Stimulated activated naive CD8-positive, alpha-beta T cell treated with anti-CD3 and anti-CD28 coated beads, Interleukin-15, Interleukin-2, amounts not matched to agents 100 ng/mL and 50 ng/mL, for 24 hours (primary cell): ENCODE data around the gene TAS2R5.
"Not testable (repeated sequence)": the region's sequence is repeated elsewhere in the genome, so short reads cannot be mapped to it uniquely, and the experiment has no call there.

ENCODE experiments used
- H3K27ac Mint-ChIP-seq: one replicate; pipeline ENCODE4 v1.8.0; 2021; ENCODE audit warnings: mild to moderate bottlenecking, mixed read lengths
- H3K27me3 Mint-ChIP-seq: one replicate; pipeline ENCODE4 v1.8.0; 2021; ENCODE audit warnings: mixed read lengths
- H3K36me3 Mint-ChIP-seq: one replicate; pipeline ENCODE4 v1.8.0; 2021; ENCODE audit warnings: low read depth, mixed read lengths
- H3K4me1 Mint-ChIP-seq: one replicate; pipeline ENCODE4 v1.8.0; 2021; ENCODE audit warnings: low read depth, mixed read lengths
- H3K4me3 Mint-ChIP-seq: one replicate; pipeline ENCODE4 v1.8.0; 2021; ENCODE audit warnings: mild to moderate bottlenecking, mixed read lengths
- H3K9me3 Mint-ChIP-seq: one replicate; pipeline ENCODE4 v1.8.0; 2021; ENCODE audit warnings: mixed read lengths

Gene TAS2R5, protein sequence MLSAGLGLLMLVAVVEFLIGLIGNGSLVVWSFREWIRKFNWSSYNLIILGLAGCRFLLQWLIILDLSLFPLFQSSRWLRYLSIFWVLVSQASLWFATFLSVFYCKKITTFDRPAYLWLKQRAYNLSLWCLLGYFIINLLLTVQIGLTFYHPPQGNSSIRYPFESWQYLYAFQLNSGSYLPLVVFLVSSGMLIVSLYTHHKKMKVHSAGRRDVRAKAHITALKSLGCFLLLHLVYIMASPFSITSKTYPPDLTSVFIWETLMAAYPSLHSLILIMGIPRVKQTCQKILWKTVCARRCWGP

GRCh38 chr7:141789917-141790316, at the start of gene TAS2R5:
Gene TAS2R5 (plus strand): TSS chr7:141790217. CDS start chr7:141790362, 145 bp downstream.
- Mint-ChIP-seq H3K27ac (no peak within 1 kb of the TSS), H3K27me3 (no peaks in the 10 kb centered on the region)

GRCh38 chr7:141742229-141742628, 47.8 kb upstream of the TAS2R5 start:
- Mint-ChIP-seq H3K9me3 (no peaks in the 10 kb centered on the region), H3K27ac (peak overlapping the region; percentile 42), H3K27me3 (no peaks in the 10 kb centered on the region), H3K4me1 (peaks cover 55% of the 10 kb centered on the region), H3K4me3 (peak overlapping the region; percentile 14), H3K36me3 (peaks cover 79% of the 10 kb centered on the region)

More at GRCh38 chr7:141789917-141790316, at the start of gene TAS2R5:
- Mint-ChIP-seq H3K4me3 (no peak within 1 kb of the TSS), H3K9me3 (no peaks in the 10 kb centered on the region), H3K4me1 (no peaks in the 10 kb centered on the region), H3K36me3 (peaks cover 22% of the 10 kb centered on the region)

- H3K4me3 Mint-ChIP-seq: no peak overlapping the region
- H3K27ac Mint-ChIP-seq: no peak overlapping the region
- H3K27me3 Mint-ChIP-seq: no peaks in the 10 kb centered on the region
- H3K4me1 Mint-ChIP-seq: peaks cover 40% of the 10 kb centered on the region
- no peaks in the 10 kb centered on the region for H3K9me3 Mint-ChIP-seq
- H3K36me3 Mint-ChIP-seq: peaks cover 86% of the 10 kb centered on the region
Measured at GRCh38 chr7:141744131-141744530, 45.9 kb upstream of the TAS2R5 start.

- Mint-ChIP-seq H3K4me3 (no peak overlapping the region), H3K9me3 (peaks cover 22% of the 10 kb centered on the region), H3K36me3 (peaks cover 90% of the 10 kb centered on the region), H3K4me1 (peaks cover 1% of the 10 kb centered on the region), H3K27me3 (no peaks in the 10 kb centered on the region), H3K27ac (no peak overlapping the region)
Measured at GRCh38 chr7:141748396-141748795, 41.6 kb upstream of the TAS2R5 start.

DNA sequence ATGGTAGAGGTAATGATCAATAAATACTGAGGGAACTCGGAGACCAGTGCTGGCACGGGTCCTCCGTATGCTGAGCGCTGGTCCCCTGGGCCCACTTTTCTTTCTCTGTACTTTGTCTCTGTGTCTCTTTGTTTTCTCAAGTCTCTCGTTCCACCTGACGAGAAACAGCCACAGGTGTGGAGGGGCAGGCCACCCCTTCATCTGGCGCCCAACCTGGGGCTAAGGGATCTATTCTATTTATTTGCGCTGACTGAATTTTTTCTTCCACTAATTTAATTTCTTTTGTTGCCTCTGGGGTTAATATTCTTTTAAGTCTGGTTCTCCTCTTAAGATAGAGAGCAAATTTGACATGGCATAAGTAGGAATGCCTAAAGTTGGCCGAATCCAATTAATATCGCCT, 38.1 kb upstream of the TAS2R5 start:
- not testable (repeated sequence) for H3K27ac Mint-ChIP-seq, H3K4me1 Mint-ChIP-seq, H3K4me3 Mint-ChIP-seq, H3K27me3 Mint-ChIP-seq
- H3K9me3 Mint-ChIP-seq: peaks cover 22% of the 10 kb centered on the region
- peaks cover 90% of the 10 kb centered on the region for H3K36me3 Mint-ChIP-seq

- peaks cover 97% of the 10 kb centered on the region for H3K36me3 Mint-ChIP-seq
- no peak overlapping the region for H3K27ac Mint-ChIP-seq
- H3K4me1 Mint-ChIP-seq: no peaks in the 10 kb centered on the region
Measured at GRCh38 chr7:141752634-141753033, 37.4 kb upstream of the TAS2R5 start.

DNA sequence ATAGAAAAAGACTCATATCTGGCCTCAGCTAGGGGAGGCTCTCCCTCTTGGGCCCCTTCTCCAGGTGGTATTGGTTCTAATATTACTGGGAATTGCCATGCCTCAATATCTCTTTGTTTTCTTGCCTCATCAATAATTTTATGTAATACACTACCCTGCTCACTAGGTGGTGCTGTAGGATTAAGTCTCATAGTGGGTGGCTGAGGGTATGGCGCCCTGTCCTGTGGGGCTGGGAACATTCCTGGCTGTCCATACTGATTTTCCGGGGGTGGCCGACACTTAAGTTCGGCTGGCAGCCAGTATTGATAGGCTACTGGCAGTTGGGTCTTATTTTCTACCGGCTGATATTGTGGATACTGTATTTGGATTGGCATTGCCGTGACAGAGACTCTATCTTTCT, 35.1 kb upstream of the TAS2R5 start:
- Mint-ChIP-seq H3K4me1 (no peaks in the 10 kb centered on the region), H3K4me3 (no peak overlapping the region), H3K27ac (no peak overlapping the region), H3K9me3 (peaks cover 20% of the 10 kb centered on the region), H3K36me3 (peaks cover 96% of the 10 kb centered on the region), H3K27me3 (no peaks in the 10 kb centered on the region)

More at GRCh38 chr7:141752634-141753033, 37.4 kb upstream of the TAS2R5 start:
- Mint-ChIP-seq H3K4me3 (no peak overlapping the region), H3K27me3 (no peaks in the 10 kb centered on the region), H3K9me3 (peaks cover 22% of the 10 kb centered on the region)

DNA sequence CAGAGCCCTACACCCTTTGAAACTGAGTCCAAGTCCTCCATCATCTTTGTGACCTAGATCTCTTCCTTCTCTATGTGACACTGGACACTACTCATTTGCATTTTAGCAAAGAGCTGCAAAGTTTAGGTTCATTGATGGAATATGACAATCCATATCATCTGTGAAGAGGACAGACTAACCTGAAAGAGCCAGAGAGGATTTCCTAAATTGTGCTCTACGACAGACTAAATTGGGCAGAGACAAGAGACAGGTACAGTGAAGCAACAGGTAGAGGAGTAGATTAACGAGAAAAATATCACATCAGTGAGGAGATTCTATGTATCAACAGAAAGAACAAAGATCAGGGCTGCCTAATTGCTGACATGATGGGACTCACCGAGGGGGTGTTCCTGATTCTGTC, 26.2 kb upstream of the TAS2R5 start, which contains the start of gene TAS2R3:
Gene TAS2R3 (plus strand): TSS at position 301 of the 400 bp plus-strand sequence. CDS start 62 bp downstream, at position 363.
- H3K4me1 Mint-ChIP-seq: no peaks in the 10 kb centered on the region
- no peak within 1 kb of the TSS for H3K4me3 Mint-ChIP-seq
- H3K9me3 Mint-ChIP-seq: no peaks in the 10 kb centered on the region
- H3K36me3 Mint-ChIP-seq: peaks cover 69% of the 10 kb centered on the region
- no peaks in the 10 kb centered on the region for H3K27me3 Mint-ChIP-seq
- H3K27ac Mint-ChIP-seq: no peak within 1 kb of the TSS

GRCh38 chr7:141770083-141770583, 19.9 kb upstream of the TAS2R5 start:
- not testable (repeated sequence) for H3K27ac Mint-ChIP-seq, H3K4me1 Mint-ChIP-seq, H3K27me3 Mint-ChIP-seq, H3K4me3 Mint-ChIP-seq, H3K9me3 Mint-ChIP-seq
- peaks cover 53% of the 10 kb centered on the region for H3K36me3 Mint-ChIP-seq

DNA sequence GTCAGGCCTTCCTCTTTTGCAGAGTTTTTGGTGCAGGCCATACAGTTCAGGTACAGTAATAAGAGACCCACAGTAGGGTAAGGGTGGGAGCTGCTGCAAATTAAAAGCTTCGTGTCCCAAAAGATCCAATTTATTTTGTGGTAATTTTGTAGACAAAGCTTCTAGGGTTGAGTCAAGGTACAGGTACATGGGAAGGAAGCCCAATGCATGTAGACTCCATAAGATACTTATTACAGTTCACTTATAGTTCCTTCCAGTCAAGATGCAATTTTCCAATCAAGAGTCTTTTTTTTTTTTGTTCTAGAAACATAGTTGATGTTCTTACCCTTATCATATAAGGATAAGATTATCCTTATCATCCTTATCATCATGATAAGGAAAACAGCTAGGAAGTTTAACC, 13.6 kb upstream of the TAS2R5 start, which contains the start of gene TAS2R4:
Gene TAS2R4 (plus strand): TSS at position 301 of the 400 bp plus-strand sequence. CDS start 1,815 bp downstream, outside the sequence.
- Mint-ChIP-seq H3K27me3 (no peaks in the 10 kb centered on the region), H3K4me3 (no peak within 1 kb of the TSS), H3K27ac (no peak within 1 kb of the TSS), H3K4me1 (no peaks in the 10 kb centered on the region), H3K36me3 (peaks cover 56% of the 10 kb centered on the region), H3K9me3 (peaks cover 4% of the 10 kb centered on the region)

GRCh38 chr7:141785706-141786552, 4.1 kb upstream of the TAS2R5 start:
- Mint-ChIP-seq H3K4me3 (no peak overlapping the region), H3K4me1 (no peaks in the 10 kb centered on the region), H3K9me3 (no peaks in the 10 kb centered on the region), H3K27ac (no peak overlapping the region), H3K36me3 (peaks cover 7% of the 10 kb centered on the region), H3K27me3 (no peaks in the 10 kb centered on the region)

- H3K27ac Mint-ChIP-seq: no peak overlapping the region
- H3K36me3 Mint-ChIP-seq: peaks cover 16% of the 10 kb centered on the region
- H3K9me3 Mint-ChIP-seq: no peaks in the 10 kb centered on the region
- H3K4me1 Mint-ChIP-seq: no peaks in the 10 kb centered on the region
- H3K4me3 Mint-ChIP-seq: no peak overlapping the region
- H3K27me3 Mint-ChIP-seq: no peaks in the 10 kb centered on the region
Measured at GRCh38 chr7:141788296-141788695, 1.7 kb upstream of the TAS2R5 start.

DNA sequence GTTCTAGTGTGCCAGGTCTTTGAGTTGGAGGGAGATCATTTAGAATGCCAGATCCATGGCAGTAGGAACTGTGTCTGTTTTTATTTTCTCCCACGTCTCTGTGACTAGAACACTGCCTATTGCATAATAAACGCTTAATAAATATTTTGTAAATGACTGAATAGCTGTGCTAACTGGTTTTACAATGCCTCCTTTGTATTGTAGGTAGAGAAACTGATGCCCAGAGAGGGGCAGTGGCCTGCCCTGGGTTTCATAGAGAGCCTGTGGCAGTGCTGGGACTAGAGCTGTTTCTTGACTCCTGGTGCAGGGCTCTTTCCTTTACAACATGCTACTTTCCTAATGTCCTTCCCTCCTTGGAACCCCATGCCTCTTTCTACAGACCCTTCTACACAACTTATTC, 2.5 kb downstream of the TAS2R5 start:
- H3K27ac Mint-ChIP-seq: no peak overlapping the region
- H3K4me1 Mint-ChIP-seq: no peaks in the 10 kb centered on the region
- H3K27me3 Mint-ChIP-seq: no peaks in the 10 kb centered on the region
- H3K4me3 Mint-ChIP-seq: no peak overlapping the region
- H3K9me3 Mint-ChIP-seq: no peaks in the 10 kb centered on the region
- peaks cover 29% of the 10 kb centered on the region for H3K36me3 Mint-ChIP-seq

DNA sequence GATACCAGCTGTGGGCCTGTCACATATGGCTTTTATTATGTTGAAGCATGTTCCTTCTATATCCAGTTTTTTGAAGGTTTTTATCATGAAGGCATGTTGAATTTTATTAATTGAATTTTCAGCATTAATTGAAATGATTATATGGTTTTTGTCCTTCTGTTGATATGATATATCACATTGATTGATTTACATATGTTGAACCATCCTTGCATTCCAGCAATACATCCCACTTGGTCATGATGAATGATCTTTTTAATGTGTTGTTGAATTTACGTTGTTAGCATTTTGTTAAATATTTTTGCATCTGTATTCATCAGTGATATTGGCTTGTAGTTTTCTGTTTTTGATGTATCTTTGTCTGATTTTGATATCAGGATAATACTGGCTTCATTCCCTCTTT, 30.1 kb downstream of the TAS2R5 start:
- Mint-ChIP-seq H3K27ac (no peak overlapping the region), H3K36me3 (peaks cover 38% of the 10 kb centered on the region), H3K4me3 (no peak overlapping the region), H3K27me3 (no peaks in the 10 kb centered on the region), H3K9me3 (peaks cover 42% of the 10 kb centered on the region), H3K4me1 (no peaks in the 10 kb centered on the region)

- H3K27ac Mint-ChIP-seq, H3K4me1 Mint-ChIP-seq, H3K27me3 Mint-ChIP-seq, H3K4me3 Mint-ChIP-seq: not testable (repeated sequence)
- Mint-ChIP-seq H3K36me3 (peaks cover 40% of the 10 kb centered on the region), H3K9me3 (peaks cover 43% of the 10 kb centered on the region)
Measured at GRCh38 chr7:141822432-141822831, 32.4 kb downstream of the TAS2R5 start.
